ENCODE data around the gene DYNLL1.

DNA sequence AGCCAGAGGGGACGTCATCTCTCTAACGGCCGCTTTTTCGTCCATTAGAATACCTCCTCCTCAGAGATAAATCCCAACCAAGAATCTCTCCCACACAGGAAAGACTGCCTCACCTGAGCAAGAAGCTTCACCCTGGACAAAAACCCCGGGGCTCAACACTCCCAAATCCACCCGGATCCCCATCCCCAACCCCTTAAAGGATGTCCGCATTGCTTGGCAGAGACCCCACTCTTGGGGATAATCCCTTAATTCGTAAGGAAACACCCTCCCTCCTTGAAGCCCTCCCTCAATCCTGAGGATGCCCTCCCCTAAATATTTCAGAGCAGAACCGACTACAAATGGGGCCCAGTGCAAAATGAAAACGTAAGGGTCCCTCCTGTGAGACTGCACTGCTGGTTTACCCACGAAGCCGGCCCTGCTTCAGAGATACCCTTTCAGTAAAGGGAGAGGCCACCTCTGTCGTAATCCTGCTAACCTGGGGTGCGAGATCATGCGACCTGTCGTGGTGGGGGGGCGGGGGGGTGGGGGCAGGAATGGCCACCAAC, 655 bp upstream of the DYNLL1 start:
- no peak for TF ChIP-seq SP1 (IDR thresholded peaks at IDR 0.05)
- TF ChIP-seq ARNT (IDR thresholded peaks at IDR 0.05), result no peak
- TF ChIP-seq TARDBP (IDR thresholded peaks at IDR 0.05), result no peak
- TF ChIP-seq L3MBTL2 (conservative IDR thresholded peaks at IDR 0.05), result no peak
- TF ChIP-seq NFRKB (IDR thresholded peaks at IDR 0.05), result no peak
- TF ChIP-seq FOXM1 (IDR thresholded peaks at IDR 0.05; ENCODE audit: borderline replicate concordance), result no peak
- TF ChIP-seq SUZ12 (IDR thresholded peaks at IDR 0.05), result no peak
- no peak for TF ChIP-seq FOXK2 (IDR thresholded peaks at IDR 0.05)
- TF ChIP-seq FOXA1 (IDR thresholded peaks at IDR 0.05), result no peak
- no peak for TF ChIP-seq BHLHE40 (IDR thresholded peaks at IDR 0.05; ENCODE audit: borderline replicate concordance)
- TF ChIP-seq LEF1 (IDR thresholded peaks at IDR 0.05; ENCODE audit: borderline replicate concordance), result no peak
- no peak for TF ChIP-seq HDGF (IDR thresholded peaks at IDR 0.05; ENCODE audit: borderline replicate concordance)

All from HEK293T (cell line).